Natural killer cell (primary cell): Measurements from ENCODE around the gene MAST4. TPM values are rescaled to one million over a fixed set of nuclear protein-coding genes. Genes with fewer than 3 reads are reported as not detected.
"Not testable (repeated sequence)": the region's sequence is repeated elsewhere in the genome, so short reads cannot be mapped to it uniquely, and the experiment has no call there.

Experiments
- ATAC-seq, 3 donors: fragments of 150-1000 bp in 2 of 3; fragments of 200-7000 bp in 1 of 3; cut with Tn5 transposase; 1 replicate in 1 of 3; 2 replicates in 2 of 3; pipeline ENCODE4 v1.10.0; 2021; ENCODE audit warnings: mild to moderate bottlenecking in 2 of 3, moderate library complexity in 2 of 3
- DNase-seq, 2 donors: peaks; one replicate each; pipeline versions ENCODE4 v3.0.0 to v3.0.0-alpha.2; 2013 to 2021; ENCODE audit warnings: mixed read lengths in 1 of 2
- H3K27ac ChIP-seq: one replicate; pipeline ENCODE4 v1.5.1; 2013; ENCODE audit warnings: mild to moderate bottlenecking, low read length
- H3K27me3 ChIP-seq: one replicate; pipeline ENCODE4 v1.6.1; 2013; ENCODE audit warnings: low read length; ENCODE audit not compliant: control insufficient read depth, insufficient read depth
- H3K36me3 ChIP-seq: one replicate; pipeline ENCODE4 v1.6.1; 2013; ENCODE audit warnings: low read length; ENCODE audit not compliant: control insufficient read depth, insufficient read depth
- H3K4me1 ChIP-seq: one replicate; pipeline ENCODE4 v1.6.1; 2013; ENCODE audit warnings: low read length; ENCODE audit not compliant: control insufficient read depth, insufficient read depth
- H3K4me3 ChIP-seq: one replicate; pipeline ENCODE4 v1.5.1; 2013; ENCODE audit warnings: low read length
- H3K9me3 ChIP-seq: one replicate; pipeline ENCODE4 v1.6.1; 2013; ENCODE audit warnings: low read length; ENCODE audit not compliant: control insufficient read depth, insufficient read depth
- H3K27ac Mint-ChIP-seq, 2 donors: one replicate each; pipeline ENCODE4 v1.8.0; 2022; ENCODE audit warnings: mild to moderate bottlenecking in 2 of 2, mixed read lengths in 2 of 2, moderate library complexity in 1 of 2
- H3K27me3 Mint-ChIP-seq, 2 donors: one replicate each; pipeline ENCODE4 v1.8.0; 2022; ENCODE audit warnings: low read depth in 2 of 2, mixed read lengths in 2 of 2
- H3K36me3 Mint-ChIP-seq: one replicate; pipeline ENCODE4 v1.8.0; 2022; ENCODE audit warnings: mixed read lengths
- H3K4me1 Mint-ChIP-seq, 2 donors: one replicate each; pipeline ENCODE4 v1.8.0; 2022; ENCODE audit warnings: mixed read lengths in 2 of 2
- H3K4me3 Mint-ChIP-seq: one replicate; pipeline ENCODE4 v1.8.0; 2022; ENCODE audit warnings: mild to moderate bottlenecking, moderate library complexity, mixed read lengths
- H3K9me3 Mint-ChIP-seq, 2 donors: one replicate each; pipeline ENCODE4 v1.8.0; 2022; ENCODE audit warnings: mixed read lengths in 2 of 2
- CTCF ChIP-seq: fragments of 200-600 bp; IDR thresholded peaks from one replicate; pipeline ENCODE4 v1.8.0; 2022; ENCODE audit warnings: antibody characterized with exemption
- WGBS: methylation state at CpG from one replicate; pipeline ENCODE4 v1.1.7; 2013; ENCODE audit warnings: missing lambda C conversion rate; ENCODE audit not compliant: insufficient coverage; 5-methylcytosine and 5-hydroxymethylcytosine counted together
- intact Hi-C: fragments of 100-400 bp; cut with micrococcal nuclease; formaldehyde crosslinking; loops from one replicate; pipeline ENCODE4 v1.14.2; 2022
- total RNA-seq, 4 donors: library from RNA; stranded (reverse); fragments of 120-200 nt in 1 of 4; gene quantifications; one replicate each; pipeline versions ENCODE4 v1.2.3 to v1.2.4, GENCODE V29; 2013 to 2022

MAST4 gene
- total RNA-seq, 3 donors from 2014 or later (not counting 1 experiment from before 2014, with no cell fraction given), result 6.5 to 14.1 (median 12.7) TPM

DNA sequence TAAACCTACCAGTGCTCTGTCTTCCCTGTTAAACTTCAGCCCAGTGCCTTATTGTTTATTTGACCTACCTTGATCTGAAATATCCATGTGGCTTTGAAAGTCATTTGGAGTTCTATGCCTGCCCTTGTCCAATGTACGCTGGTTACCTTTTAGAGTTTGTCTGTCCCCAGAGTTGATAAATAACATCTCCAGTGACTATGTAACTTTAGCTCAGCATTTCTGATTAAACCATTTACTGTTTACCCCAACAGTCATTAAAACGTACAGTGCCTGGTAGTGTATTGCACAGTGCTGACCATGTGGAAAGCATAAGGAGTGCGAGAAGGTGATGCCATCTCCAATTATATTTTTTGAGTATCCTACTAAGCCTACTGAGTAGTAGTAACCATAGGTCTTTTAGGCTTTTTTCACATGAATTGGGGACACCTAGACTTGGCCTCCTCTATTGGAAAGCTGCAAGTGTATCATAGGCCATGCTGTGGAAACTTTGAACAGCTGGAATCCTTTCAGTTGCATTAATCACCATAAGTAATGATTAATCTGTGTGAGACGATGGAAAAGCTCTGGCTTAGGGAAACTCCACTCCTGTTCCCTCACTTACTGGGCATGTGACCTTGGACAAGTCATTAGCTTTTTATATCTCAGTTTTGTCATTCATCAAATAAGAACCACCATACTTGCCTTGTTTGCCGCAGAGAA lies 93.5 kb downstream of the MAST4 start:
- Mint-ChIP-seq H3K4me1 (no peaks in the 10 kb centered on the region), H3K27me3 (no peaks in the 10 kb centered on the region), H3K27ac (no peak overlapping the region), H3K9me3 (no peaks in the 10 kb centered on the region), H3K36me3 (no peaks in the 10 kb centered on the region), H3K4me3 (no peak overlapping the region)
- Histone ChIP-seq H3K9me3 (no peaks in the 10 kb centered on the region), H3K27ac (no peak overlapping the region), H3K27me3 (no peaks in the 10 kb centered on the region), H3K4me3 (no peak overlapping the region), H3K4me1 (no peaks in the 10 kb centered on the region), H3K36me3 (no peaks in the 10 kb centered on the region)
- 97% methylated on average over 3 of the region's 5 CpGs for WGBS
- TF ChIP-seq CTCF, result no peak
- no peak for DNase-seq
- intact Hi-C loops, result no loop called here
- no peak for ATAC-seq

- no peak overlapping the region for H3K4me3 ChIP-seq
- ATAC-seq, result no peak
- H3K27ac Mint-ChIP-seq, result no peak overlapping the region
- no peaks in the 10 kb centered on the region for H3K36me3 Mint-ChIP-seq
- H3K36me3 ChIP-seq, result no peaks in the 10 kb centered on the region
- H3K27me3 ChIP-seq, result no peaks in the 10 kb centered on the region
- no peaks in the 10 kb centered on the region for H3K4me1 ChIP-seq
- H3K4me1 Mint-ChIP-seq, result no peaks in the 10 kb centered on the region
- TF ChIP-seq CTCF, result no peak
- intact Hi-C loops, result no loop called here
- no peak for DNase-seq
- no peaks in the 10 kb centered on the region for H3K9me3 ChIP-seq
- H3K27ac ChIP-seq, result no peak overlapping the region
- H3K27me3 Mint-ChIP-seq, result no peaks in the 10 kb centered on the region
- peaks cover 2 to 3% of the 10 kb centered on the region in 2 donors for H3K9me3 Mint-ChIP-seq
- WGBS, result 92% methylated on average over 3 of the region's 3 CpGs
- H3K4me3 Mint-ChIP-seq, result no peak overlapping the region
Observed at GRCh38 chr5:66694036-66694435, 97.8 kb downstream of the MAST4 start.

DNA sequence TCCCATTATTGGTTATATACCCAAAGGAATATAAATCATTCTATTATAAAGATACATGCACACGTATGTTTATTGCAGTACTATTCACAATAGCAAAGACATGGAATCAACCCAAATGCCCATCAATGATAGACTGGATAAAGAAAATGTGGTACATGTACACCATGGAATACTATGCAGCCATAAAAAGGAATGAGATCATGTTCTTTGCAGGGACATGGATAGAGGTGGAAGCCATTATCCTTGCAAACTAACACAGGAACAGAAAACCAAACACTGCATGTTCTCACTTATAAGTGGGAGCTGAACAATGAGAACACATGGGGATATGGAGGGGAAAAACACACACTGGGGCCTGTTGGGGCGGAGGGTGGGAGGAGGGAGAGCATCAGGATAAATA lies 99.6 kb downstream of the MAST4 start:
- not testable (repeated sequence) for H3K36me3 Mint-ChIP-seq, ATAC-seq
- WGBS, result 76% methylated on average over 1 of the region's 2 CpGs

GRCh38 chr5:66697796-66698564 lies 101.8 kb downstream of the MAST4 start:
- Mint-ChIP-seq H3K36me3 (no peaks in the 10 kb centered on the region), H3K27ac (no peak overlapping the region), H3K4me3 (no peak overlapping the region), H3K27me3 (no peaks in the 10 kb centered on the region), H3K4me1 (no peaks in the 10 kb centered on the region), H3K9me3 (peaks cover 2 to 3% of the 10 kb centered on the region in 2 donors)
- Histone ChIP-seq H3K36me3 (no peaks in the 10 kb centered on the region), H3K27me3 (no peaks in the 10 kb centered on the region), H3K9me3 (no peaks in the 10 kb centered on the region), H3K27ac (no peak overlapping the region), H3K4me3 (no peak overlapping the region), H3K4me1 (no peaks in the 10 kb centered on the region)
- 86% methylated on average over 6 of the region's 6 CpGs for WGBS
- DNase-seq (no peak), ATAC-seq (no peak)
- intact Hi-C loops, result no loop called here
- TF ChIP-seq CTCF, result no peak

More for the DNA sequence above, 99.6 kb downstream of the MAST4 start:
- H3K27me3 Mint-ChIP-seq, H3K27ac ChIP-seq, H3K4me1 Mint-ChIP-seq, intact Hi-C loops, H3K4me3 Mint-ChIP-seq, H3K9me3 ChIP-seq, DNase-seq, H3K4me3 ChIP-seq, H3K27ac Mint-ChIP-seq, H3K9me3 Mint-ChIP-seq, H3K27me3 ChIP-seq, H3K4me1 ChIP-seq, H3K36me3 ChIP-seq: not testable (repeated sequence)
